Cardiac muscle cell (in vitro differentiated cells and primary cell): ENCODE data around the gene NFIA. TPM values are rescaled to one million over a fixed set of nuclear protein-coding genes. Genes with fewer than 3 reads are reported as not detected.
A peak's percentile ranks its signal among the peaks of the same experiment; 100 is the strongest.

Source experiments
- DNase-seq, 2 donors: peaks; one replicate each; pipeline versions ENCODE4 v3.0.0 to v3.0.0-alpha.2; 2010 to 2017; ENCODE audit warnings: low read depth in 1 of 2, low spot score in 1 of 2
- H3K27ac ChIP-seq: fragments of 200-600 bp; sonication (generic); 2 replicates; pipeline ENCODE4 v1.5.1; 2016
- H3K27me3 ChIP-seq: fragments of 200-600 bp; sonication (generic); 2 replicates; pipeline ENCODE4 v1.6.0; 2016; ENCODE audit warnings: control low read depth
- H3K36me3 ChIP-seq: fragments of 200-600 bp; sonication (generic); 2 replicates; pipeline ENCODE4 v1.5.1; 2016; ENCODE audit warnings: control low read depth
- H3K4me1 ChIP-seq: fragments of 200-600 bp; sonication (generic); 2 replicates; pipeline ENCODE4 v1.8.1; 2017; ENCODE audit warnings: low read depth, mild to moderate bottlenecking, mixed run types
- H3K4me3 ChIP-seq: fragments of 200-600 bp; sonication (generic); 2 replicates; pipeline ENCODE4 v1.5.1; 2016; ENCODE audit warnings: mild to moderate bottlenecking
- H3K9me3 ChIP-seq: fragments of 200-600 bp; sonication (generic); 2 replicates; pipeline ENCODE4 v1.5.1; 2017; ENCODE audit warnings: low read depth, mild to moderate bottlenecking, control low read depth
- CTCF ChIP-seq: IDR thresholded peaks from 2 replicates; pipeline ENCODE4 v1.5.1; 2012; ENCODE audit warnings: low read depth, mild to moderate bottlenecking, low read length
- polyA plus RNA-seq: library from polyadenylated mRNA; unstranded; fragments of >200 nt; fragmentation: Nextera tagmentation; extraction: Ambion mirVana; gene quantifications from 2 replicates; pipeline ENCODE4 v1.2.1, GENCODE V29; 2016
- total RNA-seq: library from RNA; depleted of rRNA; stranded (reverse); fragments of >200 nt; gene quantifications from 2 replicates; pipeline ENCODE4 v1.2.3, GENCODE V29; 2016

The NFIA gene
- total and polyA plus RNA-seq, 2 experiments from 2014 or later, result 10.1 to 12.0 TPM

GRCh38 chr1:61270107-61270506 lies 187.7 kb downstream of the NFIA start:
- Histone ChIP-seq H3K4me1 (no peaks in the 10 kb centered on the region), H3K36me3 (no peaks in the 10 kb centered on the region), H3K9me3 (no peaks in the 10 kb centered on the region), H3K27me3 (no peaks in the 10 kb centered on the region), H3K27ac (no peak overlapping the region), H3K4me3 (no peak overlapping the region)
- no peak for DNase-seq
- TF ChIP-seq CTCF, result no peak

GRCh38 chr1:61270761-61271411 lies 188.5 kb downstream of the NFIA start:
- no peak for TF ChIP-seq CTCF
- H3K9me3 ChIP-seq, result no peaks in the 10 kb centered on the region
- no peak overlapping the region for H3K4me3 ChIP-seq
- no peak overlapping the region for H3K27ac ChIP-seq
- DNase-seq, result peak in 1 of 2 donors; percentile 63
- H3K4me1 ChIP-seq, result no peaks in the 10 kb centered on the region
- H3K27me3 ChIP-seq, result no peaks in the 10 kb centered on the region
- H3K36me3 ChIP-seq, result no peaks in the 10 kb centered on the region

- H3K27ac ChIP-seq, result no peak overlapping the region
- H3K4me3 ChIP-seq, result no peak overlapping the region
- no peak for TF ChIP-seq CTCF
- H3K4me1 ChIP-seq, result no peaks in the 10 kb centered on the region
- H3K27me3 ChIP-seq, result no peaks in the 10 kb centered on the region
- H3K36me3 ChIP-seq, result no peaks in the 10 kb centered on the region
- no peak for DNase-seq
- no peaks in the 10 kb centered on the region for H3K9me3 ChIP-seq
Measured at GRCh38 chr1:61271412-61271789, 189.0 kb downstream of the NFIA start.

GRCh38 chr1:61273167-61273705 lies 190.9 kb downstream of the NFIA start:
- no peak for DNase-seq
- H3K4me3 ChIP-seq, result no peak overlapping the region
- no peaks in the 10 kb centered on the region for H3K27me3 ChIP-seq
- H3K36me3 ChIP-seq, result no peaks in the 10 kb centered on the region
- no peaks in the 10 kb centered on the region for H3K9me3 ChIP-seq
- H3K4me1 ChIP-seq, result no peaks in the 10 kb centered on the region
- TF ChIP-seq CTCF, result no peak
- H3K27ac ChIP-seq, result no peak overlapping the region

GRCh38 chr1:61273861-61274260 lies 191.5 kb downstream of the NFIA start:
- DNase-seq, result no peak
- no peak overlapping the region for H3K4me3 ChIP-seq
- H3K36me3 ChIP-seq, result no peaks in the 10 kb centered on the region
- H3K9me3 ChIP-seq, result no peaks in the 10 kb centered on the region
- no peak overlapping the region for H3K27ac ChIP-seq
- TF ChIP-seq CTCF, result no peak
- H3K27me3 ChIP-seq, result no peaks in the 10 kb centered on the region
- H3K4me1 ChIP-seq, result no peaks in the 10 kb centered on the region
